Measurements from ENCODE around the gene RPLP1.

DNA sequence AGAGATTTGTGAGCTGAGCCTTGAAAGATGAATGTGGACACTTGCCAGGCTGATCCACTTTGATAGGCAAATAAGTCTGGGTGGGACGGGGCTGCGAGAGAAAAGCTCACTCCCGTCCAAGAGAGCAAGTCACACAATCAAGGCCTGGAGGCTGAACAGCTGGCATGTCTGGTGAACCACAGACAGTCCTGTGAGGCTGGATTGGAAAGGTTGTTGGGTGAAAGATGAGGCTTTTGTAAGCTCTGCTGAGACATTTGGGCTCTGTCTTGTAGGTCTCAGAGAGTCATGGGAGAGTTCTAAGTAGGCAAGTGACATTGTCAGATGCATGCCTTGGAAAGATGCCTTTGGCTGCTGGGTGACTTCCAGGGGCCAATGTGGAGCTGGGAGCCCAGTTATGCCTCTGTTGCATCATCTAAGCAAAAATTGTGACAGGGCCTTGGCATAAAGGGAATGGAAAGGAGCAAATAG lies 38.5 kb downstream of the RPLP1 start:
- TF ChIP-seq POLR2A (IDR thresholded peaks at IDR 0.05) (no peak), CTCF (IDR thresholded peaks at IDR 0.05) (no peak)
